Esophagus muscularis mucosa (tissue), 3 donors: ENCODE measurements around the gene MAPK13.

Experiments used
- CTCF ChIP-seq, 3 experiments: fragments of 200-600 bp in 2 of 3; fragments of 450-650 bp in 1 of 3; sonication (generic) in 2 of 3; IDR thresholded peaks; one replicate each; pipeline ENCODE4 v1.5.1; 2017 to 2019; ENCODE audit warnings: antibody characterized with exemption in 3 of 3, mild to moderate bottlenecking in 2 of 3, moderate library complexity in 1 of 3
- POLR2A ChIP-seq: fragments of 450-650 bp; IDR thresholded peaks from one replicate; pipeline ENCODE4 v1.6.1; 2017; ENCODE audit warnings: antibody characterized with exemption, moderate library complexity, mild to moderate bottlenecking, low read depth

GRCh38 chr6:36139991-36140710, 9.8 kb downstream of the MAPK13 start:
- TF ChIP-seq POLR2A (no peak), CTCF (IDR thresholded peaks at IDR 0.05) (no peak)
